Neuronal stem cell (in vitro differentiated cells): ENCODE data around the gene ARHGEF7.

Experiments
- DNase-seq: peaks from one replicate; pipeline ENCODE4 v3.0.0-alpha.2; 2013; ENCODE audit warnings: low spot score
- H2AFZ ChIP-seq: one replicate; pipeline ENCODE4 v1.6.1; 2013; ENCODE audit warnings: mild to moderate bottlenecking, low read length, inconsistent platforms
- H2AK5ac ChIP-seq: 2 replicates; pipeline ENCODE4 v1.6.1; 2013; ENCODE audit warnings: low read depth, mild to moderate bottlenecking, inconsistent platforms, low read length, moderate library complexity, mixed read lengths
- H2BK120ac ChIP-seq: 2 replicates; pipeline ENCODE4 v1.6.1; 2013; ENCODE audit warnings: low read depth, mild to moderate bottlenecking, inconsistent platforms, low read length, moderate library complexity, mixed read lengths
- H2BK12ac ChIP-seq: one replicate; pipeline ENCODE4 v1.6.1; 2013; ENCODE audit warnings: low read length, inconsistent platforms
- H2BK15ac ChIP-seq: 2 replicates; pipeline ENCODE4 v1.6.1; 2013; ENCODE audit warnings: mild to moderate bottlenecking, low read length, inconsistent platforms, mixed read lengths
- H2BK5ac ChIP-seq: one replicate; pipeline ENCODE4 v1.6.1; 2013; ENCODE audit warnings: inconsistent platforms, mild to moderate bottlenecking, low read length, moderate library complexity
- H3K14ac ChIP-seq: one replicate; pipeline ENCODE4 v1.6.1; 2013; ENCODE audit warnings: low read length, inconsistent platforms
- H3K18ac ChIP-seq: 2 replicates; pipeline ENCODE4 v1.6.1; 2013; ENCODE audit warnings: low read length, inconsistent platforms
- H3K23ac ChIP-seq: 2 replicates; pipeline ENCODE4 v1.6.1; 2013; ENCODE audit warnings: low read depth, mild to moderate bottlenecking, mixed read lengths, low read length, inconsistent platforms; ENCODE audit not compliant: poor library complexity
- H3K27ac ChIP-seq: replicated peaks from 3 replicates; pipeline ENCODE4 v1.5.1; 2013; ENCODE audit warnings: low read length, inconsistent platforms
- H3K27me3 ChIP-seq, 3 experiments: 2 replicates each; pipeline ENCODE4 v1.6.1; 2013; ENCODE audit warnings: low read length in 3 of 3, mild to moderate bottlenecking in 2 of 3, inconsistent platforms in 1 of 3, low read depth in 1 of 3, mixed read lengths in 1 of 3, moderate library complexity in 1 of 3; ENCODE audit not compliant: control insufficient read depth in 3 of 3, insufficient read depth in 3 of 3
- H3K36me3 ChIP-seq, 2 donors: replicated peaks in 1 of 2; 2 replicates each; pipeline ENCODE4 v1.6.1; 2013; ENCODE audit warnings: low read length in 2 of 2; ENCODE audit not compliant: control insufficient read depth in 2 of 2, insufficient read depth in 2 of 2
- H3K4ac ChIP-seq: 2 replicates; pipeline ENCODE4 v1.6.1; 2013; ENCODE audit warnings: inconsistent platforms, mild to moderate bottlenecking, low read length, moderate library complexity
- H3K4me1 ChIP-seq, 2 donors: 1 replicate in 1 of 2; 2 replicates in 1 of 2; pipeline ENCODE4 v1.6.1; 2013; ENCODE audit warnings: low read length in 2 of 2, low read depth in 1 of 2; ENCODE audit not compliant: control insufficient read depth in 2 of 2, insufficient read depth in 1 of 2
- H3K4me2 ChIP-seq: one replicate; pipeline ENCODE4 v1.6.1; 2013; ENCODE audit warnings: mild to moderate bottlenecking, low read length, inconsistent platforms; ENCODE audit not compliant: insufficient read depth, poor library complexity, severe bottlenecking
- H3K4me3 ChIP-seq, 2 donors: 2 replicates each; pipeline ENCODE4 v1.5.1; 2013; ENCODE audit warnings: low read length in 2 of 2, mild to moderate bottlenecking in 2 of 2, inconsistent platforms in 1 of 2, moderate library complexity in 1 of 2
- H3K79me1 ChIP-seq: one replicate; pipeline ENCODE4 v1.6.1; 2013; ENCODE audit warnings: low read depth, mild to moderate bottlenecking, inconsistent platforms, low read length, moderate library complexity
- H3K9ac ChIP-seq: one replicate; pipeline ENCODE4 v1.6.1; 2013; ENCODE audit warnings: mild to moderate bottlenecking, low read depth, low read length, inconsistent platforms; ENCODE audit not compliant: poor library complexity
- H3K9me3 ChIP-seq, 2 donors: replicated peaks in 1 of 2; 2 replicates each; pipeline versions ENCODE3 to v1.6.1; 2013; ENCODE audit warnings: low read length in 2 of 2, mild to moderate bottlenecking in 2 of 2, inconsistent platforms in 1 of 2, low read depth in 1 of 2, mixed read lengths in 1 of 2, moderate library complexity in 1 of 2; ENCODE audit not compliant: control insufficient read depth in 2 of 2, insufficient read depth in 1 of 2
- H4K8ac ChIP-seq: one replicate; pipeline ENCODE4 v1.6.1; 2013; ENCODE audit warnings: low read depth, mild to moderate bottlenecking, inconsistent platforms, low read length, moderate library complexity
- H4K91ac ChIP-seq: one replicate; pipeline ENCODE4 v1.6.1; 2013; ENCODE audit warnings: low read length, low read depth, mild to moderate bottlenecking, inconsistent platforms; ENCODE audit not compliant: poor library complexity
- WGBS, 2 donors: extraction: QIAGEN DNeasy Blood & Tissue Kit; methylation state at CpG; one replicate each; pipeline ENCODE4 v1.1.7; 2013; ENCODE audit warnings: missing lambda C conversion rate in 2 of 2, mixed read lengths in 1 of 2; ENCODE audit not compliant: insufficient read length in 2 of 2, insufficient replicate concordance in 1 of 2; ENCODE audit errors: extremely low coverage in 2 of 2; 5-methylcytosine and 5-hydroxymethylcytosine counted together

ARHGEF7 gene

DNA sequence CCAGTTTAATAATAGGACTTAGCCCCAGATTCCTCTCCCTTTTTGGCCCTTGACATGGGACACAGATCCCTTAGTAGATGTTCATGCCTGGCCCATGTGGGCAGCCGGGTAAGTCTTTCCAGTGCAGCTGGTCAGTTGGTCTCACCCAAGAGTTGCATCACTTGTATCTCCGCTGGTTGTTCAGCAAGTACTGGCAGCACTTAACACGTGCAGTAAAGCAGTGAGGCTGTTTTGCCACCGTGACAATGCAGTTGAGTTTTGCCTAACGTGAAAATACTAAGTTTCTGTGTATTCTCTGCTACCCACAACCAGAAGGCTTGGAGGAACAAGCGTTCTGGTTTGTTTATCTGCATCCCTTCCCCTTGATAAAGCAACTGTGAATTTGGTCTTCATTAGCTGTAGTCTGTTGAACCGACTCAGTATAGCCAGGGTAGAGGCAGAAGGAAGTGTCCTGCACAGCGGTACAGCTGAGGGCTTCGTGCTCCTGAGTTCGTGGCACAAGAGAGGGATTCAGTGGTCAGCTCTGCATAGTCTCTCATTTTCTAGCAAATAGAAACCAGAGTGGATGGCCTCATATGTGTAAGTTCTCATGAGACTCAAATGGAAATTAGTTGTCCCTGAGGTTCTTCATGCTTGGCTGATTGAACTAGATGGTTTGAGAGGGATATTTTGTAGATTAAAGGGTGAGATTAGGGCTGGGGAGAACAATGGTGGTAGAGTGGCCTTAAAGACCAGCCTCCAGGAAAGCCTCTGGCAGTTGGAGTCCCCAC lies 50.3 kb downstream of the ARHGEF7 start:
- Histone ChIP-seq H3K14ac (no peak overlapping the region), H2BK5ac (no peak overlapping the region), H2AK5ac (no peak overlapping the region), H2BK12ac (no peak overlapping the region), H3K9me3 (peaks cover 0 to 5% of the 10 kb centered on the region in 2 donors), H3K27ac (no peak overlapping the region), H2BK15ac (no peak overlapping the region), H3K9ac (no peak overlapping the region), H3K4ac (no peak overlapping the region), H3K27me3 (no peaks in the 10 kb centered on the region), H3K4me1 (peaks cover 0 to 3% of the 10 kb centered on the region in 2 donors), H4K8ac (no peak overlapping the region), H2BK120ac (no peak overlapping the region), H3K36me3 (peaks cover 11 to 78% of the 10 kb centered on the region in 2 donors), H3K4me2 (no peak overlapping the region), H3K79me1 (peaks cover 21% of the 10 kb centered on the region), H3K18ac (no peak overlapping the region), H4K91ac (no peak overlapping the region), H3K4me3 (no peak overlapping the region), H3K23ac (no peak overlapping the region), H2AFZ (no peak overlapping the region)
- no peak for DNase-seq
- WGBS, 2 donors: no CpG with 5 or more reads among the region's 10 CpGs

DNA sequence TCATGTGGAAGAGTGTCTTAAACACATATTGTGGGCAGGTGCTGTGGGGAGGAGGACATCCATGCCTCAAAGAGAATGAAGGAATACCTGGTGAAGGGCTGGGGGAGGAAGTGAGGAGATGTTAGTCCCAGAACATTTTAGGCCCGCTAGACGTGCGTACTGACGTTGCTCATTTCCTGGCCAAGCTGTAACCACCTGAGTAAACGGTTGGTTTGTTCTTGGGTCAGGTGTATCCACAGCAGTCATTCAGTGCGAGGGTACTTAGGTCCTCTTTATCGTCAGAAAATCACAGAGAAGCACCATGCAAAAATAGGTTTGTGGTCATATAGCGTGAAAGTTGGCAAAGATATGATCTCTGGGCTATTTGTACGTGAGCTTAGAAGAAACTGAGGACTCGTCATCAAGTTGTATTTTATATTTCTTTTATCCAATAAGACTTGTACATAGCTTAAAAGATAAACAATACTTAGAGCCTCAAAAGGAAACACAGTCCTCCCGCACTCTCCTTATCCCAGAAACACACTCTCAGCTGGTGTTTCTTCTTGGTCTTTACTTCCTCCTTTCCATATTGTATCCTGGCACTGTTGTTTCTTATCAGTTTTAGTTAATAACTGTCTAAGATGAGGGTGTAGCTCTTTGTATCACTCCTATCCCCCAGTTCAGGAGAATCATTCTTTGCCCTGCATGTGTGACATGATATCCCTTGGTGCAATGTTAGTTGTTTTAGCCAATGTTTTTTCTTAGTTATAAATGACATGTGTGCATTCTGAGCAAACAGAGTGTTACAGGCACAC lies 52.0 kb downstream of the ARHGEF7 start:
- H3K36me3 ChIP-seq: peaks cover 10 to 63% of the 10 kb centered on the region in 2 donors
- no peak overlapping the region for H2BK5ac ChIP-seq
- peaks cover 0 to 3% of the 10 kb centered on the region in 2 donors for H3K4me1 ChIP-seq
- no peak overlapping the region for H2BK12ac ChIP-seq
- H3K27me3 ChIP-seq: no peaks in the 10 kb centered on the region
- no peak overlapping the region for H2BK120ac ChIP-seq
- H3K4ac ChIP-seq: no peak overlapping the region
- no peak overlapping the region for H3K4me3 ChIP-seq
- no peak overlapping the region for H3K14ac ChIP-seq
- peaks cover 19% of the 10 kb centered on the region for H3K79me1 ChIP-seq
- peaks cover 0 to 5% of the 10 kb centered on the region in 2 donors for H3K9me3 ChIP-seq
- no peak overlapping the region for H4K8ac ChIP-seq
- no peak overlapping the region for H2AFZ ChIP-seq
- H3K18ac ChIP-seq: no peak overlapping the region
- H4K91ac ChIP-seq: no peak overlapping the region
- H3K4me2 ChIP-seq: no peak overlapping the region
- WGBS, 2 donors: no CpG with 5 or more reads among the region's 11 CpGs
- no peak overlapping the region for H2AK5ac ChIP-seq
- no peak overlapping the region for H3K23ac ChIP-seq
- no peak overlapping the region for H2BK15ac ChIP-seq
- no peak for DNase-seq
- H3K27ac ChIP-seq: no peak overlapping the region
- H3K9ac ChIP-seq: no peak overlapping the region

DNA sequence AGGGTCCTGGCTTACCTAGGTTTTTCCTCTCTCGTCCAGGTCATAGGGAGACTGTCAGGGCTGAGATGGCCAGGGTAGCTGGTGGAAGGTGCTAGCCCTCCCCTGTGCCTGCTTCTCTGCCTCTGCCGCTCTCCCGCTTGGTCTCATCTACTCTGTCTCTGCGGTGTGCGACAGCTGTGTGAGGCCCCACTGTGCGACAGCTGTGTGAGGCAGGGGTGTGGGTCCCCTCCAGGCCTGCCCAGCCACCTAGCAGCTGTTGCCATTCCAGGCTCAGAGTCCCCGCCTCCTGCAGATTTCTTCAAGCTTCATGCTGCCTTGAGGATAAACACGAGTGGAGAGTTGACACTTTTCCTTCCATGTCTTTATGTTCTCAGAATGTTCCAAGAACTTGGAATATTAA lies 53.0 kb downstream of the ARHGEF7 start:
- Histone ChIP-seq H2BK5ac (no peak overlapping the region), H3K79me1 (peaks cover 19% of the 10 kb centered on the region), H3K4me1 (peaks cover 0 to 3% of the 10 kb centered on the region in 2 donors), H3K36me3 (peaks cover 11 to 67% of the 10 kb centered on the region in 2 donors), H3K9me3 (peaks cover 0 to 5% of the 10 kb centered on the region in 2 donors), H2BK12ac (no peak overlapping the region), H3K4me2 (no peak overlapping the region), H3K14ac (no peak overlapping the region), H3K9ac (no peak overlapping the region), H3K4ac (no peak overlapping the region), H3K27ac (no peak overlapping the region), H2BK15ac (no peak overlapping the region), H2AFZ (no peak overlapping the region), H4K8ac (no peak overlapping the region), H3K27me3 (no peaks in the 10 kb centered on the region), H4K91ac (no peak overlapping the region), H3K18ac (no peak overlapping the region), H2BK120ac (no peak overlapping the region), H3K4me3 (no peak overlapping the region), H2AK5ac (no peak overlapping the region), H3K23ac (no peak overlapping the region)
- no CpG with 5 or more reads among the region's 8 CpGs for WGBS, 2 donors
- no peak for DNase-seq

DNA sequence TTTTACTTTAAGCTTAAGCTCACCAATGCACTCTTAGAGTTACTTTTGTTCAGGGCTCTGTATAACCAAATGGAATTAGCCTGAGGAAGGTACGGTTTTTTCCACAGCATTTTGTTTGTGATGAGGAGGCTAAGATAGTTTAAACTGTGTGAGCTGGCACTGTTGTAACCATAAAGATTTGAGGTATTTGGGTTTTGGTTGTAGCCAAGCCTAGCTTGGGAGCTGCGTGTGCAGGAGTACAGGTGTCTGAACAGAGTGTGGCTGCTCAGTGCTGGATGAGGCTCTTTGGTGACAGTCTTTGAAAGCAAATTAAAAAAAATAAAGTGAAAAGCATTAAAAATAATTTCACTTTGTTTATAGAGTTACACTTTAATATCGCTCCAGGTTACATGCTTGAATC lies 56.0 kb downstream of the ARHGEF7 start:
- Histone ChIP-seq H3K4me2 (no peak overlapping the region), H3K27me3 (no peaks in the 10 kb centered on the region), H3K36me3 (peaks cover 14 to 66% of the 10 kb centered on the region in 2 donors), H3K9me3 (peaks cover 0 to 5% of the 10 kb centered on the region in 2 donors), H2BK5ac (no peak overlapping the region), H3K14ac (no peak overlapping the region), H3K9ac (no peak overlapping the region), H3K4me1 (no peaks in the 10 kb centered on the region), H2BK12ac (no peak overlapping the region), H4K8ac (no peak overlapping the region), H3K4me3 (no peak overlapping the region), H2AK5ac (no peak overlapping the region), H2BK15ac (no peak overlapping the region), H3K79me1 (peaks cover 19% of the 10 kb centered on the region), H4K91ac (no peak overlapping the region), H3K4ac (no peak overlapping the region), H2AFZ (no peak overlapping the region), H3K23ac (no peak overlapping the region), H3K18ac (no peak overlapping the region), H3K27ac (no peak overlapping the region), H2BK120ac (no peak overlapping the region)
- DNase-seq: no peak
- no CpG with 5 or more reads among the region's 3 CpGs for WGBS, 2 donors
